GM18517 (cell line): ENCODE measurements around the gene RAB3A.

ENCODE experiments used
- ATAC-seq: cut with Tn5 transposase; IDR thresholded peaks from one replicate; pipeline ENCODE4 v1.9.1; 2021; ENCODE audit warnings: mild to moderate bottlenecking, moderate library complexity; ENCODE audit not compliant: unreplicated experiment

RAB3A gene

DNA sequence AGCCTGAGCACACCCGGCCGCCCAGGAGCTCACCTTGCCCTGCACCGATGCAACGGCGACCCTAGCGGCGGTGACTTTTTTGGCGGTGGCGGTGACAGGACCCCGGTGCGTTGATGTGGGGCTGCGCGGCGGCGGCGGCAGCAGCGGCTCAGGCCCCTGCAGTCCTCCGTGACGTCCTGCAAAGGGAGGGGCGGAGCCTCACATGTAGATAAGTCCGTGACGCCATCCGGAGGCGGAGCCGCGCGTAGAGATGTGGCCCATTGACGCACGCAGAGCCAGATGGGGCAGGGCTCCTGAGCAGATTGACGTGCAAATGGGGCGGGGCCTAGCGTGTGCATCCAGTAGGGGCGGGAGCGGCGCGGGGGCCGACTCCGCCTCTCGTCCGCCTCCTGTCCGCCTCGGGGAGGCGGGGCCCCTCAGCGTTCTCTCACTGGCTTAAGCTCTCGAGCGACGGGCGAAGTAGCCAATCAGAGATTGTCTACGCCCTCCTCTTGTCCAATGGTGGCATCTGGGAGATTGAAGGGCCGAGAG, at the start of gene RAB3A:
TSS of gene RAB3A (minus strand) at position 180 of the 531 bp plus-strand sequence. CDS start 1,302 bp downstream, outside the sequence.
- peak; percentile 92 for ATAC-seq

GRCh38 chr19:18253130-18253529, 49.3 kb upstream of the RAB3A start:
- ATAC-seq, result no peak

DNA sequence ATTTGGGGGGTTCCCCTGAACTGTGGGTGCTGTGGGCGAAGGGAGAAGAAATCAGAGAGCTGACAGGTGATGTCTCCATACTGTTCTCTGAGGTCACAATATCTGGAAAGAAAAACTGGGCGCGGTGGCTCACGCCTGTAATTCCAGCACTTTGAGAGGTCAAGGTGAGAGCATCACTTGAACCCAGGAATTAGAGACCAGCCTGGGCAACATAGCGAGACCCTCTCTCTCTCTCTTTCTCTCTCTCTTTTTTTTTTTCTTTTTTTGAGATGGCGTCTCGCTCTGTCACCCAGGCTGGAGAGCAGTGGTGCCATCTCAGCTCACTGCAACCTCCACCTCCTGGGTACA, 48.5 kb upstream of the RAB3A start:
- no peak for ATAC-seq

DNA sequence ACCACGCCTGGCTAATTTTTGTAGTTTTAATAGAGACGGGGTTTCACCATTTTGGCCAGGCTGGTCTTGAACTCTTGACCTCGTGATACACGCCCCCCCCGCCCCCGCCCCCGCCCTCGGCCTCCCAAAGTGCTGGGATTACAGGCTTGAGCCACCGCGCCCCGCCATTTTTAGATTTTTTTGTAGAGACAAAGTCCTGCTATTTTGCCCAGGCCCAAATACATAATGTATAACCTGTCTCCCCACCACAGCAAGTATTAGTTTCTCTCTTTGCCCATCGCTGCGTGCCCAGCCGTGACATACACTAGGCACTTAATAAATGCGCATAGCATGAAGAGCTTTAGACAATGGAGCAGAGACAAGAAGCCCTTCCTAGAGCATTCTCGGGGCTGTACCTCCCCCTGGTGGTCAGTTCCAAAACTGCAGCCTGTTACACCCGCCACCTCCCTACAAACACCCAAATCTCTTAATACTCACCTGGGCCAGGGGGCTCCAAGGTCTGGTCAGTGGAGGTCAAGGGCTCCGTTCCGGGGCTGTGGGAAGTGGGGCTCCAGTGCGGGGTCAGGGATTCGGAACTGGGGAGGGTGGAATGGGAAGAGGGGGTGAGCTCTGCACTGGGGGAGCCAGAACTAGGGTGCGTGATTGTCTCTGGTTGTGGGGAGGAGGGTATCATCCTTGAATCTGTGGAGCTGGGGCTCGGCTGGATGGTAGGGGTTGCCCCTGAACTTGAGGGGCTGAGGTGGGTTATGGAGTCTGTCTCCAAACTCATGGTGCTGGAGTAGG, 47.9 kb upstream of the RAB3A start:
- no peak for ATAC-seq

DNA sequence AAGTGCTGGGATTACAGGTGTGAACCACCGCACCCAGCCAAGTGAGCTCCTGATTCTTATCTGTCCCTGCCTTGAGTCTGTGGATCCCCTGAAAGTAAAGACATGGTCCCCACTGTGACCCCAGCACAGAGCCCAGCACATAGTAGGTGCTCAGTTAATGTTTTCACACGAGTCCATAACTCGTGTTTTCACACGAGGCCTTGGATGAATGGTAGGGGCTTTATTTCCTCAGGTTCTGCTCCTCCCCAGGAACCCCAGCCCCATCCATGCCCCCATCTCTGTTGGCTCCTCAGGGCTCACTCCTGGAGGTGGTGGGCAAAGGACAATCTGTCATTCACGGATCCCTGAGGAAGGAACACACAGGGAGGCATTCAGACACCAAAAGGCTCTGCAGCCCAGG, 46.0 kb upstream of the RAB3A start:
- no peak for ATAC-seq

- ATAC-seq, result no peak
Measured at GRCh38 chr19:18245297-18245696, 41.5 kb upstream of the RAB3A start.

DNA sequence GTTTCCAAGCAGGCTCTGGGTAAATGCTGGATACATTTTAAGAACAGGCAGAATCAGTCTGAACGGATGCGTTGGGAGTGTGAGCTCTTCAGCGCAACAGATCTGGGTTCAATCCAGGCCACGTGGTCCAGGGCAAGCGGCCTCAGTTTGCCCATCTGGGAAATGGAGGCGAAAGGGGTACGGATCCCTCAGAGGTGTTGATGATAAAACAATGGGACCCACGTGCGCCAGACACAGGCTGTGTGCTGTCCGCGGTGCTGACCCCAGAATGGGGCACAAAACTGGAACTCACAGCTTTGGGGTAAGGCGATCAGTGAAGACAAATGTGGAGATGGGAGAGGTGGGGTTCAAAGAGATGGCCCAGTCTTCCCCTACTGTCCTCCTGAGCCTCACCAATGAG, 35.5 kb upstream of the RAB3A start:
- no peak for ATAC-seq

DNA sequence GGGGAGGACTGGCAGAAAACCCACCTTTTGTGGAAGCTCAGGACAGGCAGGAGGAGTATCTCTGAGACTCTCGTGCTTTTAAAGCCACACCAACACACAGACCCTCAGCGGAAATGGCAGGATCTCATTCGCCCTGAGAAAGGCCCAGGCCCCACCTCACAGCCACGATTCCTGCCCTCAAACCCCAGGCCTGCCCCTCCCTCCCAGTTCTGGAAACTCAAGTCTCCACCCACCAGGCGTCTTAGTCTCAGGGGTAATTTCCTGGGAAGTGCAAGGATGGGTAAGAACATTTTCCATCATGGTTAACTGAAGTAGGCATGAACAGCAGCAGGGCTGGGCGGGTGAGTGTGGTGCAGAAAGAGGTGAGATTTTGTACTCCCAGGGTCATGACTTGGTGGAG, 30.4 kb upstream of the RAB3A start:
- ATAC-seq, result no peak

GRCh38 chr19:18233224-18233825, 29.5 kb upstream of the RAB3A start:
- ATAC-seq, result no peak

GRCh38 chr19:18232540-18233223, 28.8 kb upstream of the RAB3A start:
- ATAC-seq, result no peak

DNA sequence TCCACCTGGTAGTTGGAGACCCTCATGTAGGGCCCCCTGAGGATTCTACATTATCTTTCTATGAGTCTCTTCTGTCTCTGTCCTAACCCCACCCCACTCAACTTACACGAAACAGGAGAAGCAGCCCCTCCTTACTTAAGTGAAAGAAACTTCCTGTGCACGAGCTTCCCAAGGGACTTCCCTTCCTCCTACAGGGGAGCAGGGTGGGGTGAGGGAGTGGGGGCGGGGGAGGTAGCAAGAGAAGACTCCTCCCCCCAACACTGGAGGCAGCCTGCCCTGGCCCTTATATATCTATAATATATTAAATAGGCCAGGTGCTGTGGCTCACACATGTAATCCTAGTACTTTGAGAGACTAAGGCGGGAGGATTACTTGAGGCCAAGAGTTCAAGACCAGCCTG, 27.9 kb upstream of the RAB3A start:
- ATAC-seq, result no peak

DNA sequence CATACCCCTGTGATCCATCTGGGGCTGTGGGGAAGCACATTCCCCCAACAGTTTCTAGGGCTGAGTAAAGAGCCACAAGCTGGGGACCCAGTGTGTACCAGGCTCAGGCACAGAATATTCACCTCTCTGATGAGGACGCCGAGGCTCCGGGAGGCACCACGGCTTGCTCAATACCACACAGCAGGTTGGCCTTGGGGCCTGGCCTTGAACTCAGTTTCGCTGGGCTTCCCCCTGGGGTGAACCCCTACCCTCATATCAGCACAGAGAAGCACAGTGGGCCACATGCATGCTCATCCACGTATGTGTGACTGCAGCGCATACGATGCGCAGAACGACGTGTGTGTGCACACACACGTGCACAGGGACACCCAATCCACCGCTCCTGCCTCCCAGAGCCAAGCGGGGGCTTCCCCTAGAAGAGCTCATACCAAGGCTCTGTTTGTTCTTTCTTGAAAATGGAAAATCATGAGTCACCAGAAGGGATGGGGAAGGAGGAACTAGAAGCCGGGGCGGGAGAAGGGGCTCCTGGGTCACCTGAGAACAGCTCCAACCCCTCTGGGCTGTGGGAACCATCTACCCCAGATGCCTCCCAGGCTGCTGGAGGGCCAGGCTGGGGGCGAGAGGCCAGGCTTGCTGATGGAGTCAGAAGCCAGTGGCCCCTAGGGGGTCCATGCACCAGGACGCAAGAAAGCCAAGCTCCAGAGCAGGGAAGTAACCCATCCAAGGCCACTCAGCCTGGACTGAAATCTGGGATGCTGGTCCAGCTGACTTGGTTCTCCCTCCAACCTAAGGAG, 27.3 kb upstream of the RAB3A start:
- no peak for ATAC-seq

- ATAC-seq, result no peak
Measured at GRCh38 chr19:18229915-18230314, 26.1 kb upstream of the RAB3A start.

GRCh38 chr19:18229474-18229873, 25.6 kb upstream of the RAB3A start:
- ATAC-seq, result no peak

- ATAC-seq, result no peak
Measured at GRCh38 chr19:18227781-18228271, 24.0 kb upstream of the RAB3A start.

GRCh38 chr19:18226956-18227780, 23.3 kb upstream of the RAB3A start:
- ATAC-seq, result no peak

- no peak for ATAC-seq
Measured at GRCh38 chr19:18225702-18226468, 22.0 kb upstream of the RAB3A start, which contains the start of gene PDE4C. Gene PDE4C, minus strand, starts transcription at chr19:18226438. Its CDS starts 23 bp downstream, at chr19:18226415.

DNA sequence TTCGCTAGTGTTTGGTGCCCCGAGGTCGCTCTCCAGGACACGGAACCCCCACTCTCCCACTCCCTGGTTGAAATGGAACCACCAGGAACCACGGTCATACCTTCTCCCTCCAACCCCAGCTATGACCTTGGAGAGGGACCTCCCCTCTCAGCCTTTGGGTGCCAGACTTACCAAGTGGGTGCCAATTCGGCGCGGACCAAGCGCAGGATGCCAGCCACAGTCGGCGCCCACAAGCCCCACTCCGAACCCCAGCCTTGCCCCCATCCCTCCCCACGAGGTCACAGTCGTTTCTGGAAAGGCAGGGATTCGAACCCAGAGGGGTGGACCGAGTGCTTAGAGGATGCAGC, 21.5 kb upstream of the RAB3A start:
- no peak for ATAC-seq
